A673 (cell line): ENCODE results near the gene SPOCD1. TPM values are rescaled to one million over a fixed set of nuclear protein-coding genes. Genes with fewer than 3 reads are reported as not detected.

ENCODE experiments used
- BruUV-seq: library from RNA; stranded (reverse); fragments of 400-500 nt; replicated peaks from 2 replicates; lab custom pipeline; 2021; lab: Mats Ljungman, UMichigan
- CTCF ChIA-PET: fragments of 300-600 bp; sonication (Branson Sonifier 250); formaldehyde crosslinking; loops from one replicate; lab custom pipeline; 2022; ENCODE audit warnings: antibody characterized with exemption; lab: Charles Lee
- POLR2A ChIA-PET: fragments of 300-600 bp; sonication (Branson Sonifier 250); formaldehyde crosslinking; loops from one replicate; lab custom pipeline; 2022; ENCODE audit warnings: antibody characterized with exemption; ENCODE audit not compliant: low non-redundant PET; lab: Charles Lee
- DNase-seq: peaks from one replicate; pipeline ENCODE4 v3.0.0-alpha.2; 2015; ENCODE audit warnings: low spot score
- H3K27ac ChIP-seq: fragments of 200-600 bp; sonication (generic); 2 replicates; pipeline ENCODE4 v1.5.1; 2016; ENCODE audit warnings: mixed run types, low read depth, mild to moderate bottlenecking, mixed read lengths, antibody characterized with exemption, low read length; ENCODE audit not compliant: poor library complexity, severe bottlenecking
- H3K27me3 ChIP-seq: fragments of 200-600 bp; sonication (generic); replicated peaks from 2 replicates; pipeline ENCODE4 v1.6.1; 2017; ENCODE audit warnings: mixed run types, low read depth, mild to moderate bottlenecking, mixed read lengths, antibody characterized with exemption, low read length; ENCODE audit not compliant: insufficient read depth, poor library complexity
- H3K36me3 ChIP-seq: fragments of 200-600 bp; sonication (generic); 2 replicates; pipeline ENCODE4 v1.6.1; 2016; ENCODE audit warnings: mixed run types, mild to moderate bottlenecking, mixed read lengths, antibody characterized with exemption, low read length; ENCODE audit not compliant: insufficient read depth, poor library complexity, severe bottlenecking
- H3K4me1 ChIP-seq: fragments of 200-600 bp; sonication (generic); 2 replicates; pipeline ENCODE4 v1.6.1; 2017; ENCODE audit warnings: mixed run types, mild to moderate bottlenecking, mixed read lengths, antibody characterized with exemption, low read length; ENCODE audit not compliant: insufficient read depth, poor library complexity, severe bottlenecking
- H3K4me3 ChIP-seq: fragments of 200-600 bp; sonication (generic); 2 replicates; pipeline ENCODE4 v1.5.1; 2016; ENCODE audit warnings: low read depth, mixed run types, mild to moderate bottlenecking, mixed read lengths, low read length; ENCODE audit not compliant: poor library complexity, severe bottlenecking
- H3K9me3 ChIP-seq: fragments of 200-600 bp; sonication (generic); 2 replicates; pipeline ENCODE4 v1.6.1; 2016; ENCODE audit warnings: mixed run types, low read depth, mild to moderate bottlenecking, mixed read lengths, antibody characterized with exemption, low read length; ENCODE audit not compliant: poor library complexity, severe bottlenecking
- EZH2 ChIP-seq: fragments of 200-600 bp; sonication (generic); IDR thresholded peaks from 2 replicates; pipeline ENCODE4 v1.6.1; 2017; ENCODE audit warnings: borderline replicate concordance, low read depth, mild to moderate bottlenecking, mixed read lengths, antibody characterized with exemption, low read length; ENCODE audit not compliant: poor library complexity, severe bottlenecking
- intact Hi-C: fragments of 100-400 bp; cut with micrococcal nuclease; formaldehyde crosslinking; loops from one replicate; pipeline ENCODE4 v1.10.0; 2022; ENCODE audit not compliant: unreplicated experiment
- total RNA-seq: library from RNA; stranded (reverse); gene quantifications from 2 replicates; pipeline ENCODE4 v1.2.3, GENCODE V29; 2021
- TF ChIP-seq, protein P1 (sequence below): fragments of 300-800, 200-600 bp; sonication (generic); conservative IDR thresholded peaks from 2 replicates; pipeline ENCODE4 v1.5.1; 2017; ENCODE audit warnings: low read depth, mild to moderate bottlenecking, antibody characterized with exemption, low read length, moderate library complexity, mixed read lengths

Gene SPOCD1
- total RNA-seq, 1 experiment from 2014 or later: 0.58 TPM

DNA sequence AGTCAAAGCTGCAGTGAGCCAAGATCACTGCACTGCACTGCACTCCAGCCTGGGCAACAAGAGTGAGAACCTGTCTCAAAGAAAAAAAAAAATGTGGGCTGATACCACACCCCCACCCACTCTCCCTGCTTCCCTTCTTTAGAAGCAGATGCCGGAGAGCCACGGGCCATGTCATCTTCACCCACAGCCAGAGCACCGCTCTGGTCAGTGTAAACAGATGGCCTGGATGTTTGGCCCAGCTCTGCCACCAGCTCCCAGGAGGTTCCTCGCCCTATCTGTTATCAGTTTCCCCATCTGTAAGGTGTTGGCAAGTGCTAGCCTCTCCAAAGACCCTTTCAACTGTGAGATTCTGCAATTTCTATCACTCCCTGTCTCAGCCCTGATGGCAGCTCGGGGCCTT lies 39.8 kb downstream of the SPOCD1 start:
- TF ChIP-seq EZH2: no peak
- TF ChIP-seq, protein P1, sequence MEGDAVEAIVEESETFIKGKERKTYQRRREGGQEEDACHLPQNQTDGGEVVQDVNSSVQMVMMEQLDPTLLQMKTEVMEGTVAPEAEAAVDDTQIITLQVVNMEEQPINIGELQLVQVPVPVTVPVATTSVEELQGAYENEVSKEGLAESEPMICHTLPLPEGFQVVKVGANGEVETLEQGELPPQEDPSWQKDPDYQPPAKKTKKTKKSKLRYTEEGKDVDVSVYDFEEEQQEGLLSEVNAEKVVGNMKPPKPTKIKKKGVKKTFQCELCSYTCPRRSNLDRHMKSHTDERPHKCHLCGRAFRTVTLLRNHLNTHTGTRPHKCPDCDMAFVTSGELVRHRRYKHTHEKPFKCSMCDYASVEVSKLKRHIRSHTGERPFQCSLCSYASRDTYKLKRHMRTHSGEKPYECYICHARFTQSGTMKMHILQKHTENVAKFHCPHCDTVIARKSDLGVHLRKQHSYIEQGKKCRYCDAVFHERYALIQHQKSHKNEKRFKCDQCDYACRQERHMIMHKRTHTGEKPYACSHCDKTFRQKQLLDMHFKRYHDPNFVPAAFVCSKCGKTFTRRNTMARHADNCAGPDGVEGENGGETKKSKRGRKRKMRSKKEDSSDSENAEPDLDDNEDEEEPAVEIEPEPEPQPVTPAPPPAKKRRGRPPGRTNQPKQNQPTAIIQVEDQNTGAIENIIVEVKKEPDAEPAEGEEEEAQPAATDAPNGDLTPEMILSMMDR: no peak
- Histone ChIP-seq H3K27me3 (peaks cover 26% of the 10 kb centered on the region), H3K4me3 (no peak overlapping the region), H3K4me1 (peaks cover under 1% of the 10 kb centered on the region), H3K27ac (no peak overlapping the region), H3K36me3 (no peaks in the 10 kb centered on the region), H3K9me3 (no peaks in the 10 kb centered on the region)
- ChIA-PET CTCF (no interaction called here), POLR2A (no interaction called here)
- DNase-seq: no peak
- BruUV-seq: no TSS peak
- intact Hi-C loops: no loop called here

DNA sequence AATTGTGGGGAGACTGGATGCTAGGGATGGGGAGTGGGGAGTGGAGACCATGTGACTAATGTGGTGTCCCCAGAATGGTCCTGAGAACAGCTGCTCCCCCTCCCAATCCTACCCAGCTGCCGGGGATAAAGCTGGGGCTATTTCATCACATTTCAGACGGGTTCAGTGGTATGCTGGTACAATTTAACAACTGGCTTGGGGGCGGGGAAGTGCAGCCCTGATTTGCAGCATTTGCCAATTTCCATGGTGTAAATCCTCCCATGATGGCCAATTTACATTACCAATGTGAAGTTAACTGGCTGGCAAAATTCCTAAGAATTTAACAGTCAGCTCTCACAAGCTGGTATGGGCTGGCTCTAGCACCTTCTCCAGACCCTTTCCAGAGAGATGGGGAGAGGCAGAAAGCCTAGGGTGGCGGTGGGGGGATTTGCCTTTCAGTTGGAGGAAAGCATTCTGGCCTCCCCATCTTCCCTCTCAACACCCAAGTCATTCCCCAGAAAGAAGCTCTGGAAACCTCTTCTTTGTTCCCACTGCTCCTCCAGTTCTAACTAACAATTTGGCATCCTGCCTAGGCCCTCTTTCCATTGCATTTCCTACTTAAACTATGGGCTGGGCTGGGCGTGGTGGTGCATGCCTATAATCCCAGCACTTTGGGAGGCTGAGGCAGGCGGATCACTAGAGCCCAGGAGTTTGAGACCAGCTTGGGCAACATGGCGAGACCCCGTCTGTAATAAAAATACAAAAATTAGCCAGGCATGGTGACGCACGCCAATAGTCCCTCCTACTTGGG lies 40.4 kb downstream of the SPOCD1 start:
- no peak overlapping the region for H3K4me3 ChIP-seq
- DNase-seq: peak; percentile 42
- no peak overlapping the region for H3K27ac ChIP-seq
- no peaks in the 10 kb centered on the region for H3K36me3 ChIP-seq
- no TSS peak for BruUV-seq
- intact Hi-C loops: no loop called here
- H3K4me1 ChIP-seq: no peaks in the 10 kb centered on the region
- no peaks in the 10 kb centered on the region for H3K9me3 ChIP-seq
- CTCF ChIA-PET: no interaction called here
- POLR2A ChIA-PET: no interaction called here
- TF ChIP-seq, protein P1: no peak
- TF ChIP-seq EZH2: no peak
- peaks cover 26% of the 10 kb centered on the region for H3K27me3 ChIP-seq

DNA sequence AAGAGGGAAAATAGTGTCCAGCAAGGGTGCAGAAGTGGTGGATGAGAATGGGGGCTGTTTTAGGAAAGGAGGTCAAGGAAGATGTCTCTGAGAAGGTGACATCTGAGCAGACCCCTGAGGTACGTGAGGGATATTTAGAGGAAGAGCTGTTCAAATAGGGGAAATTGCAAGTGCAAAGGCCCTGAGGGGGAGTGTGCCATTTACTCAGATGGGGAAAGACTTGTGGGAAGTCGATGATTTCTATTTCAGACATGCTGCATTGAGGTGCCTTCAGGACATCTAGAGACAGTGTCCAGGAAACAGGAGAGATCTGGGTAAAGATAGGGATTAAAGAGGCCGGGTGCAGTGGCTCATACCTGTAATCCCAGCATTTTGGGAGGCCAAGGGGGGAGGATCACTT lies 41.3 kb downstream of the SPOCD1 start:
- intact Hi-C loops: no loop called here
- Histone ChIP-seq H3K27ac (no peak overlapping the region), H3K4me3 (no peak overlapping the region), H3K9me3 (no peaks in the 10 kb centered on the region), H3K36me3 (no peaks in the 10 kb centered on the region), H3K4me1 (no peaks in the 10 kb centered on the region), H3K27me3 (peaks cover 26% of the 10 kb centered on the region)
- TF ChIP-seq, protein P1: no peak
- TF ChIP-seq EZH2: no peak
- no TSS peak for BruUV-seq
- ChIA-PET POLR2A (no interaction called here), CTCF (no interaction called here)
- DNase-seq: no peak
